Fibroblast of gingiva (primary cell): ENCODE measurements around the gene SLC22A24.
"Not testable (repeated sequence)": the region's sequence is repeated elsewhere in the genome, so short reads cannot be mapped to it uniquely, and the experiment has no call there.

ENCODE experiments used
- DNase-seq: peaks from one replicate; pipeline ENCODE4 v3.0.0-alpha.2; 2011; ENCODE audit warnings: low read depth

The SLC22A24 gene

GRCh38 chr11:63144121-63144520 lies at the start of gene SLC22A24:
TSS of gene SLC22A24 (minus strand) at chr11:63144221. CDS start at chr11:63143779, 442 bp downstream.
- DNase-seq: no peak

GRCh38 chr11:63180536-63180935 lies 36.5 kb upstream of the SLC22A24 start:
- DNase-seq: no peak

GRCh38 chr11:63179432-63180041 lies 35.5 kb upstream of the SLC22A24 start:
- no peak for DNase-seq

- no peak for DNase-seq
These were observed 33.9 kb upstream of the SLC22A24 start for GRCh38 chr11:63177872-63178271.

GRCh38 chr11:63165706-63166310 lies 21.8 kb upstream of the SLC22A24 start:
- DNase-seq: no peak

- no peak for DNase-seq
These were observed 11.8 kb upstream of the SLC22A24 start for GRCh38 chr11:63155794-63156193.

GRCh38 chr11:63146581-63146980 lies 2.6 kb upstream of the SLC22A24 start:
- no peak for DNase-seq

- DNase-seq: no peak
These were observed 1.6 kb downstream of the SLC22A24 start for GRCh38 chr11:63142459-63142858.

- DNase-seq: no peak
These were observed 10.8 kb downstream of the SLC22A24 start for GRCh38 chr11:63132985-63133775.

GRCh38 chr11:63099555-63099954 lies 44.5 kb downstream of the SLC22A24 start:
- no peak for DNase-seq

- DNase-seq: no peak
These were observed 63.3 kb downstream of the SLC22A24 start for GRCh38 chr11:63080682-63081081.

- DNase-seq: not testable (repeated sequence)
These were observed 97.8 kb downstream of the SLC22A24 start for GRCh38 chr11:63046203-63046602.

- DNase-seq: no peak
These were observed 101.4 kb downstream of the SLC22A24 start for GRCh38 chr11:63042596-63042995.

GRCh38 chr11:63032457-63032856 lies 111.6 kb downstream of the SLC22A24 start:
- DNase-seq: no peak
